SK-N-SH (cell line): ENCODE measurements around the gene SGSM2. TPM values are rescaled to one million over a fixed set of nuclear protein-coding genes. Genes with fewer than 3 reads are reported as not detected.

Experiments
- CTCF ChIA-PET: fragments of 300-600, 350-600 bp; formaldehyde crosslinking; extraction: SDS; loops from one replicate; lab custom pipeline; 2021; lab: Yijun Ruan, JAX
- POLR2A ChIA-PET: fragments of 350-600 bp; sonication (Branson Sonifier 250); formaldehyde crosslinking; extraction: SDS; loops from one replicate; lab custom pipeline; 2020; ENCODE audit warnings: antibody characterized with exemption, inconsistent platforms; lab: Yijun Ruan, JAX
- DNase-seq: peaks from one replicate; pipeline ENCODE4 v3.0.0; 2012
- H2AFZ ChIP-seq: fragments of 200-600 bp; sonication (generic); 2 replicates; pipeline ENCODE4 v1.8.1; 2016; ENCODE audit warnings: antibody characterized with exemption, mild to moderate bottlenecking, low read depth
- H3F3A ChIP-seq: fragments of 200-600 bp; sonication (generic); replicated peaks from 2 replicates; pipeline ENCODE3; 2016; ENCODE audit warnings: antibody characterized with exemption, mild to moderate bottlenecking; ENCODE audit not compliant: insufficient read depth
- H3K27ac ChIP-seq, 2 experiments: fragments of 200-500 bp in 1 of 2; fragments of 200-600 bp in 1 of 2; sonication (Bioruptor generic) in 1 of 2; sonication (generic), shearing (Covaris generic) in 1 of 2; 2 replicates each; pipeline versions ENCODE4 v1.5.1 to v1.6.1; 2014 to 2016; ENCODE audit warnings: low read depth in 2 of 2, inconsistent platforms in 1 of 2, low read length in 1 of 2, mild to moderate bottlenecking in 1 of 2, mixed read lengths in 1 of 2
- H3K27me3 ChIP-seq: fragments of 200-600 bp; sonication (generic), shearing (Covaris generic); 2 replicates; pipeline ENCODE4 v1.6.1; 2016; ENCODE audit warnings: mixed run types; ENCODE audit not compliant: insufficient read depth
- H3K36me3 ChIP-seq, 2 experiments: fragments of 200-500 bp in 1 of 2; fragments of 200-600 bp in 1 of 2; sonication (Bioruptor generic) in 1 of 2; sonication (generic) in 1 of 2; replicated peaks in 1 of 2; 2 replicates each; pipeline versions ENCODE3 to v1.5.1; 2014 to 2016; ENCODE audit warnings: low read length in 1 of 2, mild to moderate bottlenecking in 1 of 2; ENCODE audit not compliant: insufficient read depth in 2 of 2, control insufficient read depth in 1 of 2
- H3K4me1 ChIP-seq, 2 experiments: fragments of 200-500 bp in 1 of 2; fragments of 200-600 bp in 1 of 2; sonication (Bioruptor generic) in 1 of 2; sonication (generic), shearing (Covaris generic) in 1 of 2; 2 replicates each; pipeline versions ENCODE4 v1.5.1 to v1.6.1; 2014 to 2016; ENCODE audit warnings: low read depth in 1 of 2, low read length in 1 of 2, mixed run types in 1 of 2; ENCODE audit not compliant: insufficient read depth in 2 of 2, control insufficient read depth in 1 of 2
- H3K4me2 ChIP-seq: fragments of 200-600 bp; sonication (generic), shearing (Covaris generic); 2 replicates; pipeline ENCODE4 v1.6.1; 2017; ENCODE audit warnings: mixed run types
- H3K4me3 ChIP-seq, 2 experiments: fragments of 200-500 bp in 1 of 2; fragments of 200-600 bp in 1 of 2; sonication (Bioruptor generic) in 1 of 2; sonication (generic), shearing (Covaris generic) in 1 of 2; 2 replicates each; pipeline versions ENCODE4 v1.5.1 to v1.8.1; 2014 to 2016; ENCODE audit warnings: low read depth in 2 of 2, inconsistent platforms in 1 of 2, low read length in 1 of 2, mild to moderate bottlenecking in 1 of 2, mixed read lengths in 1 of 2, moderate library complexity in 1 of 2
- H3K79me2 ChIP-seq: fragments of 200-600 bp; sonication (generic); 2 replicates; pipeline ENCODE4 v1.8.1; 2017; ENCODE audit warnings: mild to moderate bottlenecking; ENCODE audit not compliant: insufficient read depth
- H3K9ac ChIP-seq: fragments of 200-600 bp; sonication (generic); 2 replicates; pipeline ENCODE4 v1.6.1; 2017; ENCODE audit warnings: mixed run types
- H3K9me2 ChIP-seq: fragments of 200-600 bp; sonication (generic); 2 replicates; pipeline ENCODE4 v1.6.1; 2017; ENCODE audit warnings: mixed run types
- H3K9me3 ChIP-seq: fragments of 200-600 bp; sonication (generic); 2 replicates; pipeline ENCODE4 v1.6.1; 2017; ENCODE audit warnings: mixed run types, mild to moderate bottlenecking, moderate library complexity
- H4K20me1 ChIP-seq: fragments of 200-600 bp; sonication (generic); 2 replicates; pipeline ENCODE4 v1.6.1; 2017; ENCODE audit warnings: mild to moderate bottlenecking, mixed run types; ENCODE audit not compliant: insufficient read depth
- CHD2 ChIP-seq: fragments of 150-350 bp; IDR thresholded peaks from 2 replicates; pipeline ENCODE4 v1.6.1; 2018; ENCODE audit warnings: low read length; ENCODE audit not compliant: partially characterized antibody
- ELF1 ChIP-seq: IDR thresholded peaks from 2 replicates; pipeline ENCODE4 v1.4.0; 2012
- EP300 ChIP-seq, 2 experiments: IDR thresholded peaks; 2 replicates each; pipeline versions ENCODE4 v1.4.0 to v1.6.1; 2012; ENCODE audit warnings: borderline replicate concordance in 1 of 2, low read depth in 1 of 2, low read length in 1 of 2
- FOSL2 ChIP-seq: IDR thresholded peaks from 2 replicates; pipeline ENCODE4 v1.4.0; 2012; ENCODE audit warnings: low read depth, mild to moderate bottlenecking, moderate library complexity, borderline replicate concordance
- GATA2 ChIP-seq: sonication (generic); formaldehyde crosslinking; IDR thresholded peaks from 2 replicates; pipeline ENCODE4 v1.5.0; 2020; ENCODE audit warnings: mild to moderate bottlenecking, missing genetic modification reagents
- JUND ChIP-seq: IDR thresholded peaks from 2 replicates; pipeline ENCODE4 v1.4.0; 2012
- NFIC ChIP-seq: IDR thresholded peaks from 2 replicates; pipeline ENCODE4 v1.4.0; 2012; ENCODE audit warnings: borderline replicate concordance
- NRF1 ChIP-seq: IDR thresholded peaks from 2 replicates; pipeline ENCODE4 v1.6.1; 2012; ENCODE audit warnings: low read depth, mild to moderate bottlenecking, low read length
- PBX3 ChIP-seq: IDR thresholded peaks from 2 replicates; pipeline ENCODE4; 2012
- SIN3A ChIP-seq: IDR thresholded peaks from 2 replicates; pipeline ENCODE4 v1.6.1; 2012; ENCODE audit warnings: low read depth, mild to moderate bottlenecking, low read length, moderate library complexity, borderline replicate concordance
- TCF12 ChIP-seq: IDR thresholded peaks from 2 replicates; pipeline ENCODE4 v1.4.0; 2012
- USF2 ChIP-seq: fragments of 150-350 bp; IDR thresholded peaks from 2 replicates; pipeline ENCODE4 v1.6.1; 2017; ENCODE audit warnings: antibody characterized with exemption, low read length, low read depth, borderline replicate concordance
- WGBS: methylation state at CpG from one replicate; pipeline ENCODE4 v1.1.6; 2017; ENCODE audit warnings: low lambda C conversion rate; 5-methylcytosine and 5-hydroxymethylcytosine counted together
- polyA plus RNA-seq, 3 experiments: library from polyadenylated mRNA; depleted of rRNA; stranded (reverse); fragments of >200 nt; gene quantifications; 2 replicates each; pipeline ENCODE4 v1.2.3, GENCODE V29; 2012
- TF ChIP-seq, protein P1 (sequence below): IDR thresholded peaks from 2 replicates; pipeline ENCODE4 v1.4.0; 2012; ENCODE audit warnings: low read depth, borderline replicate concordance
- TF ChIP-seq, protein P2 (sequence below): fragments of 150-350 bp; IDR thresholded peaks from 2 replicates; pipeline ENCODE4 v1.6.1; 2016; ENCODE audit warnings: mild to moderate bottlenecking, low read depth, low read length

The SGSM2 gene
- polyA plus RNA-seq, 1 of the 3 experiments (the other 2 are of a cell fraction), result 85.9 TPM

DNA sequence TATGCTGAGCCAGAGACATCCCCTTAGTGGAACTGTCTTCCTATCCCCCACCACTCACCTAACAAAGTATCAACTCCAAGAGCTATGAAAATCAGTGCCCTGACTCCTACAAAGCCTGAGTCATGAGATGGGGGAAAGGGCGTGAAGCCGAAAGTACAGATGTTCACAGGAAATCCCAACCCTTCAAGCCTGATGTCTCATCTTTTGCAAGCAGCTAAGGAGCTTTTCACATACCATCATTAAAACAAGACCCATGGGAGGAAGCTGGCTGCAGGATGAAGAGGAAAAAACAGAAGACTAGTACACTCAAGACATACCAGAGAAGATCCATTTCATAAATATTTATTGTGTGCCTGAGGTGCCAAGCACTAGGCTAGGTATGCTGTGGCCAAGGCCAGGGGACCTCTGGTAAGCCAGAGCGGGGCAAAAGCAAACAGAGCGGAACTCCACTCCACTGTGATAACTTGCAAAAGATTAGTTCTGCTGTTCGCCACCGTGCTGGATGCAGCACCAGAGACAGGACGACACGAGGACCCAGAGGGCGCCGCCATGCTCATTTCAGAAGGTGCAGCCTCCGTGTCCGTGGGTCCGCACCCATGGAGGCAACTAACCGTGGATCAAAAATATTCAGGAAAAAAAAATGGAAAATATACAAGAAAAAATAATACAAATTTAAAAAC is 68.1 kb downstream of the SGSM2 start:
- ChIA-PET POLR2A (no interaction called here), CTCF (interaction anchor here (7.5 to 27.8 kb wide), 2 partner anchors 11 to 29 kb away, joined by 71 to 654 read pairs; no protein-coding TSS in a partner anchor)
- H3K4me3 ChIP-seq, result no peak overlapping the region
- no peaks in the 10 kb centered on the region for H3K27me3 ChIP-seq
- H2AFZ ChIP-seq, result no peak overlapping the region
- H3K9me2 ChIP-seq, result no peaks in the 10 kb centered on the region
- DNase-seq, result no peak
- H4K20me1 ChIP-seq, result no peaks in the 10 kb centered on the region
- peak overlapping the region; percentile 36 for H3K4me2 ChIP-seq
- peaks cover 43% of the 10 kb centered on the region for H3F3A ChIP-seq
- TF ChIP-seq JUND, result peak; percentile 21; the same call in 1 of the 2 replicates
- TF ChIP-seq PBX3, result no peak
- no peak for TF ChIP-seq GATA2 (CRISPR knock-in tag)
- TF ChIP-seq, protein P1, sequence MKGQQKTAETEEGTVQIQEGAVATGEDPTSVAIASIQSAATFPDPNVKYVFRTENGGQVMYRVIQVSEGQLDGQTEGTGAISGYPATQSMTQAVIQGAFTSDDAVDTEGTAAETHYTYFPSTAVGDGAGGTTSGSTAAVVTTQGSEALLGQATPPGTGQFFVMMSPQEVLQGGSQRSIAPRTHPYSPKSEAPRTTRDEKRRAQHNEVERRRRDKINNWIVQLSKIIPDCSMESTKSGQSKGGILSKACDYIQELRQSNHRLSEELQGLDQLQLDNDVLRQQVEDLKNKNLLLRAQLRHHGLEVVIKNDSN, result no peak
- peak; percentile 32; the same call in 1 of the 2 replicates for TF ChIP-seq FOSL2
- no peak for TF ChIP-seq NRF1
- TF ChIP-seq USF2, result no peak
- peak; percentile 31; the same call in 1 of the 2 replicates for TF ChIP-seq TCF12
- no peaks in the 10 kb centered on the region for H3K36me3 ChIP-seq
- peaks cover 23 to 37% of the 10 kb centered on the region in 2 experiments; a peak in 3 of 4 replicates for H3K4me1 ChIP-seq
- H3K9ac ChIP-seq, result 0 out of 2 replicates have a peak overlapping the region, but pooled peaks have one; percentile 2
- 81% methylated on average over 14 of the region's 14 CpGs for WGBS
- H3K79me2 ChIP-seq, result peaks cover 4% of the 10 kb centered on the region
- no peaks in the 10 kb centered on the region for H3K9me3 ChIP-seq
- H3K27ac ChIP-seq, result peak overlapping the region in 1 of 2 experiments; percentile 88; a peak in 2 of 4 replicates

DNA sequence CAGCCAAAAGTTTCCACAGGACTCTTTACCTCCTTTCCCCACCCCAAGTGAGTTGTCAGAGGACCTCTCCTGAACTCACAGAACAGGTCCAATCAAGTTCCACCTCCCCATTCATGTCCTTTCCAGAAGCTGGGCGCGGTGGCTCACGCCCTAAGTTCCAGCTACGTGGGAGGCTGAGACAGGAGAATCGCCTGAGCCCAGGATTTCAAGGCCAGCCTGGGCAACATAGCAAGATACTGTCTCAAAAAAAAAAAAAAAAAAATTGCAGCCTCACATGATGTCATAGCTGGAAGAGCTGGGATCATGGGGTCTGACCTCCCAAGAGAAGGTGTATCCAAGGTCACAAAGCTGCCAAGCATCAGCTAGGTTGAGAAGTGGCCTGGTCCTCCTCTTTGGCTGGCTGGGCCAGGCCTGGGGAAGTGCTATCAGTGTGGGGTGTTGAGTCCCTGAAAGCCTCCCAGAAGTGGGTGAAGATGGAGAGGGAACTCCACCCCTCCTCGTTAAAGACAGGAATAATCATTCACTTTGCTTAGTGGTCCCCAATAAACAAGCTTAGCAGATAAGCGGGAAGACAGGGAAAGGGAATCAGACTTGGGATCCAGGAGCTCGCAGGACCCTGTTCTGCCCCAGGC is 69.1 kb downstream of the SGSM2 start:
- Histone ChIP-seq H3K9me3 (no peaks in the 10 kb centered on the region), H3F3A (peaks cover 39% of the 10 kb centered on the region), H3K79me2 (no peaks in the 10 kb centered on the region), H3K4me3 (no peak overlapping the region), H3K9ac (peak overlapping the region; percentile 41; the same call in 1 of the 2 replicates), H2AFZ (no peak overlapping the region; the same call in 1 of the 2 replicates), H3K27me3 (no peaks in the 10 kb centered on the region), H4K20me1 (no peaks in the 10 kb centered on the region), H3K9me2 (no peaks in the 10 kb centered on the region), H3K27ac (peak overlapping the region; percentile 51 to 88), H3K36me3 (no peaks in the 10 kb centered on the region)
- WGBS, result 82% methylated on average over 8 of the region's 8 CpGs
- ChIA-PET POLR2A (interaction anchor here (1.0 kb wide), 1 partner anchor 14 kb away, joined by 3 read pairs; no protein-coding TSS in a partner anchor), CTCF (interaction anchor here (1.5 to 27.8 kb wide), 3 partner anchors 10 to 30 kb away, joined by 4 to 654 read pairs (median 71); no protein-coding TSS in a partner anchor)
- TF ChIP-seq ELF1, result no peak
- no peak for TF ChIP-seq EP300 (IDR thresholded peaks at IDR 0.05; ENCODE audit: borderline replicate concordance in 1 of 2, low read depth in 1 of 2, low read length in 1 of 2)
- TF ChIP-seq SIN3A, result no peak
- TF ChIP-seq, protein P2, sequence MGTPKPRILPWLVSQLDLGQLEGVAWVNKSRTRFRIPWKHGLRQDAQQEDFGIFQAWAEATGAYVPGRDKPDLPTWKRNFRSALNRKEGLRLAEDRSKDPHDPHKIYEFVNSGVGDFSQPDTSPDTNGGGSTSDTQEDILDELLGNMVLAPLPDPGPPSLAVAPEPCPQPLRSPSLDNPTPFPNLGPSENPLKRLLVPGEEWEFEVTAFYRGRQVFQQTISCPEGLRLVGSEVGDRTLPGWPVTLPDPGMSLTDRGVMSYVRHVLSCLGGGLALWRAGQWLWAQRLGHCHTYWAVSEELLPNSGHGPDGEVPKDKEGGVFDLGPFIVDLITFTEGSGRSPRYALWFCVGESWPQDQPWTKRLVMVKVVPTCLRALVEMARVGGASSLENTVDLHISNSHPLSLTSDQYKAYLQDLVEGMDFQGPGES, result no peak
- TF ChIP-seq CHD2, result no peak
- TF ChIP-seq JUND, result no peak
- no peak for TF ChIP-seq NFIC
- TF ChIP-seq, all 33 proteins: peak for 0
- peak overlapping the region; percentile 67 for H3K4me2 ChIP-seq
- H3K4me1 ChIP-seq, result peaks cover 23 to 37% of the 10 kb centered on the region in 2 experiments; a peak in 3 of 4 replicates
- DNase-seq, result no peak
